Astrocyte (in vitro differentiated cells and primary cell): Measurements from ENCODE around the gene CPED1.

Experiments
- EZH2 ChIP-seq: IDR thresholded peaks from 2 replicates; pipeline ENCODE4 v1.6.1; 2012; ENCODE audit warnings: mild to moderate bottlenecking, low read length, inconsistent platforms; ENCODE audit not compliant: insufficient read depth
- TF ChIP-seq, protein P1 (sequence below): IDR thresholded peaks from 2 replicates; pipeline ENCODE4 v1.5.1; 2011; ENCODE audit warnings: low read depth, mild to moderate bottlenecking, inconsistent platforms, low read length, moderate library complexity; ENCODE audit not compliant: insufficient read depth

DNA sequence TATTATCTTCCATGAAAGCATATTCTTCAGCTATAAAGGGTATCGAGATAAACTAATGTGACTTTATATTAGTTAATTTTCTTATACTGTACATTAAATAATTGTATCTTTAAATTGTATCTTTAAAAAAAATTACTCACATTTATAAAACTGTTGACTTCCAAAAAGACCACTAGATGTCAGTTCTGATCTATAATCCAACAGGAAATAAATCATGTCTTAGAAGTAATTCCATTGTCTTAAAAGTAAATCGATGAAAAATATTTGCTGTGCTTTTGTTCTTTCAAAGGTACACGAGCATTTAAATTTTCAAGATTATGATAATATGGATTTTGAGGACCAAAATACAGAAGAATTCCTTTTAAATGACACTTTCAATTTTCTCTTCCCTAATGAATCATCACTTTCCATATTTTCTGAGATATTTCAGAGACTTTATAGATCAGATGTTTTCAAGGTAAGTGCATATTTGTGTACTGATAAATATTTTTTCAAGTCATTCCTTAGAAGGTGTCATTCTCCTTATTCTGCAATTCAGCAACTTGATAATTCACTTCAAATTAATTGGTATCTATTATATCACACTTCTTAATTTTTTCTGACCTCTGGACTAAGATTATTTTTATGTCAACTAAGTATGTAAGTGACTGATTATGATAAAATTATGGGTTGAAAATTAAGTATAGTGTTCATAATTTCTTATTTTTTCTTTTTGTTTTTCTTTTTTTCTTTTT lies 138.5 kb downstream of the CPED1 start:
- TF ChIP-seq, protein P1, sequence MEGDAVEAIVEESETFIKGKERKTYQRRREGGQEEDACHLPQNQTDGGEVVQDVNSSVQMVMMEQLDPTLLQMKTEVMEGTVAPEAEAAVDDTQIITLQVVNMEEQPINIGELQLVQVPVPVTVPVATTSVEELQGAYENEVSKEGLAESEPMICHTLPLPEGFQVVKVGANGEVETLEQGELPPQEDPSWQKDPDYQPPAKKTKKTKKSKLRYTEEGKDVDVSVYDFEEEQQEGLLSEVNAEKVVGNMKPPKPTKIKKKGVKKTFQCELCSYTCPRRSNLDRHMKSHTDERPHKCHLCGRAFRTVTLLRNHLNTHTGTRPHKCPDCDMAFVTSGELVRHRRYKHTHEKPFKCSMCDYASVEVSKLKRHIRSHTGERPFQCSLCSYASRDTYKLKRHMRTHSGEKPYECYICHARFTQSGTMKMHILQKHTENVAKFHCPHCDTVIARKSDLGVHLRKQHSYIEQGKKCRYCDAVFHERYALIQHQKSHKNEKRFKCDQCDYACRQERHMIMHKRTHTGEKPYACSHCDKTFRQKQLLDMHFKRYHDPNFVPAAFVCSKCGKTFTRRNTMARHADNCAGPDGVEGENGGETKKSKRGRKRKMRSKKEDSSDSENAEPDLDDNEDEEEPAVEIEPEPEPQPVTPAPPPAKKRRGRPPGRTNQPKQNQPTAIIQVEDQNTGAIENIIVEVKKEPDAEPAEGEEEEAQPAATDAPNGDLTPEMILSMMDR = peak; percentile 16
- no peak for TF ChIP-seq EZH2
